ENCODE data around the gene MUSTN1. TPM values are rescaled to one million over a fixed set of nuclear protein-coding genes. Genes with fewer than 3 reads are reported as not detected.

Gene MUSTN1
- total RNA-seq, 1 experiment from 2014 or later, result not detected

- DNase-seq (ENCODE audit: low read depth), result no peak
Observed at GRCh38 chr3:52852419-52852818, 17.6 kb upstream of the MUSTN1 start.

- peak; percentile 16 for DNase-seq (ENCODE audit: low read depth)
Observed at GRCh38 chr3:52851348-52851747, 16.5 kb upstream of the MUSTN1 start.

- no peak for DNase-seq (ENCODE audit: low read depth)
Observed at GRCh38 chr3:52849656-52850055, 14.8 kb upstream of the MUSTN1 start.

- DNase-seq (ENCODE audit: low read depth), result no peak
Observed at GRCh38 chr3:52848617-52849016, 13.8 kb upstream of the MUSTN1 start.

GRCh38 chr3:52847726-52848125 lies 12.9 kb upstream of the MUSTN1 start:
- no peak for DNase-seq (ENCODE audit: low read depth)

GRCh38 chr3:52847241-52847640 lies 12.4 kb upstream of the MUSTN1 start:
- no peak for DNase-seq (ENCODE audit: low read depth)

GRCh38 chr3:52846432-52846965 lies 11.7 kb upstream of the MUSTN1 start:
- no peak for DNase-seq (ENCODE audit: low read depth)

GRCh38 chr3:52845691-52846431 lies 11.0 kb upstream of the MUSTN1 start:
- DNase-seq (ENCODE audit: low read depth), result no peak

GRCh38 chr3:52845157-52845556 lies 10.3 kb upstream of the MUSTN1 start:
- DNase-seq (ENCODE audit: low read depth), result no peak

GRCh38 chr3:52844290-52844975 lies 9.6 kb upstream of the MUSTN1 start:
- DNase-seq (ENCODE audit: low read depth), result no peak

GRCh38 chr3:52843881-52844280 lies 9.1 kb upstream of the MUSTN1 start:
- no peak for DNase-seq (ENCODE audit: low read depth)

GRCh38 chr3:52843108-52843865 lies 8.5 kb upstream of the MUSTN1 start:
- DNase-seq (ENCODE audit: low read depth), result no peak

GRCh38 chr3:52842424-52842823 lies 7.6 kb upstream of the MUSTN1 start:
- DNase-seq (ENCODE audit: low read depth), result no peak

GRCh38 chr3:52841981-52842340 lies 7.1 kb upstream of the MUSTN1 start:
- no peak for DNase-seq (ENCODE audit: low read depth)

- DNase-seq (ENCODE audit: low read depth), result no peak
Observed at GRCh38 chr3:52841211-52841980, 6.6 kb upstream of the MUSTN1 start.

GRCh38 chr3:52839892-52840545 lies 5.2 kb upstream of the MUSTN1 start:
- DNase-seq (ENCODE audit: low read depth), result no peak

- DNase-seq (ENCODE audit: low read depth), result no peak
Observed at GRCh38 chr3:52839268-52839575, 4.4 kb upstream of the MUSTN1 start.

GRCh38 chr3:52838561-52839267 lies 3.9 kb upstream of the MUSTN1 start:
- no peak for DNase-seq (ENCODE audit: low read depth)

GRCh38 chr3:52836986-52837385 lies 2.2 kb upstream of the MUSTN1 start:
- no peak for DNase-seq (ENCODE audit: low read depth)

- no peak for DNase-seq (ENCODE audit: low read depth)
Observed at GRCh38 chr3:52836471-52836845, 1.6 kb upstream of the MUSTN1 start.

Data from Daoy (cell line).